ENCODE measurements around the gene RBM17. TPM values are rescaled to one million over a fixed set of nuclear protein-coding genes. Genes with fewer than 3 reads are reported as not detected.
"Not testable (repeated sequence)": the region's sequence is repeated elsewhere in the genome, so short reads cannot be mapped to it uniquely, and the experiment has no call there.

RBM17 gene
- polyA plus RNA-seq, 1 donor = 104 TPM

GRCh38 chr10:6135589-6136168 lies 46.8 kb downstream of the RBM17 start:
- no peak for DNase-seq (ENCODE audit: low read depth)

GRCh38 chr10:6136215-6137201 lies 47.7 kb downstream of the RBM17 start:
- no peak for DNase-seq (ENCODE audit: low read depth)

- DNase-seq (ENCODE audit: low read depth) = no peak
Measured at GRCh38 chr10:6138456-6138855, 49.6 kb downstream of the RBM17 start.

GRCh38 chr10:6139470-6139869 lies 50.6 kb downstream of the RBM17 start:
- DNase-seq (ENCODE audit: low read depth) = no peak

GRCh38 chr10:6140141-6140841 lies 51.5 kb downstream of the RBM17 start:
- no peak for DNase-seq (ENCODE audit: low read depth)

GRCh38 chr10:6140965-6141295 lies 52.1 kb downstream of the RBM17 start:
- no peak for DNase-seq (ENCODE audit: low read depth)

GRCh38 chr10:6141296-6142151 lies 52.7 kb downstream of the RBM17 start:
- no peak for DNase-seq (ENCODE audit: low read depth)

GRCh38 chr10:6142186-6142585 lies 53.4 kb downstream of the RBM17 start:
- not testable (repeated sequence) for DNase-seq (ENCODE audit: low read depth)

- DNase-seq (ENCODE audit: low read depth) = no peak
Measured at GRCh38 chr10:6142644-6143043, 53.8 kb downstream of the RBM17 start.

- DNase-seq (ENCODE audit: low read depth) = no peak
Measured at GRCh38 chr10:6143181-6143580, 54.3 kb downstream of the RBM17 start.

GRCh38 chr10:6144406-6145165 lies 55.8 kb downstream of the RBM17 start:
- DNase-seq (ENCODE audit: low read depth) = no peak

- no peak for DNase-seq (ENCODE audit: low read depth)
Measured at GRCh38 chr10:6145166-6145987, 56.5 kb downstream of the RBM17 start.

- DNase-seq (ENCODE audit: low read depth) = no peak
Measured at GRCh38 chr10:6146013-6146785, 57.4 kb downstream of the RBM17 start.

GRCh38 chr10:6146921-6147320 lies 58.1 kb downstream of the RBM17 start:
- DNase-seq (ENCODE audit: low read depth) = no peak

GRCh38 chr10:6148251-6148701 lies 59.4 kb downstream of the RBM17 start:
- DNase-seq (ENCODE audit: low read depth) = no peak

- no peak for DNase-seq (ENCODE audit: low read depth)
Measured at GRCh38 chr10:6148908-6149307, 60.1 kb downstream of the RBM17 start.

GRCh38 chr10:6151087-6151977 lies 62.5 kb downstream of the RBM17 start:
- no peak for DNase-seq (ENCODE audit: low read depth)

GRCh38 chr10:6153845-6154244 lies 65.0 kb downstream of the RBM17 start:
- no peak for DNase-seq (ENCODE audit: low read depth)
